ENCODE results near the gene MFAP3L. TPM values are rescaled to one million over a fixed set of nuclear protein-coding genes. Genes with fewer than 3 reads are reported as not detected.
"Not testable (repeated sequence)": the region's sequence is repeated elsewhere in the genome, so short reads cannot be mapped to it uniquely, and the experiment has no call there.

The MFAP3L gene
- total and polyA plus RNA-seq, 2 donors (not counting 1 experiment from before 2014, with no cell fraction given) = 0.49 to 0.50 TPM

GRCh38 chr4:170047771-170048354 lies 21.7 kb upstream of the MFAP3L start:
- Histone ChIP-seq H3K9ac (ENCODE audit: insufficient read depth, low read length) (no peak overlapping the region), H3K27me3 (ENCODE audit: control insufficient read depth, insufficient read depth, low read length) (no peaks in the 10 kb centered on the region), H3K9me3 (ENCODE audit: control insufficient read depth, insufficient read depth, low read depth, low read length) (no peaks in the 10 kb centered on the region), H3K4me3 (replicated peaks in 1 of 4; ENCODE audit: control extremely low read depth in 1 of 4, insufficient read depth in 1 of 4, low read depth in 3 of 4, low read length in 4 of 4) (no peak overlapping the region), H2AFZ (ENCODE audit: low read length) (no peak overlapping the region), H3K36me3 (ENCODE audit: control insufficient read depth, insufficient read depth, low read length) (no peaks in the 10 kb centered on the region), H4K20me1 (ENCODE audit: control insufficient read depth, extremely low read depth, insufficient read depth, low read length) (no peaks in the 10 kb centered on the region), H3K27ac (ENCODE audit: insufficient read depth, low read length) (no peak overlapping the region), H3K4me1 (ENCODE audit: control insufficient read depth, extremely low read depth, insufficient read depth, low read length) (no peaks in the 10 kb centered on the region), H3K4me2 (ENCODE audit: extremely low read depth, insufficient read depth, low read length) (no peak overlapping the region), H3K79me2 (ENCODE audit: control insufficient read depth, insufficient read depth, low read length) (no peaks in the 10 kb centered on the region)
- DNase-seq (ENCODE audit: low read depth in 2 of 2) = peak; percentile 53 to 83
- no peak for TF ChIP-seq EZH2 (IDR thresholded peaks at IDR 0.05; ENCODE audit: low read length, missing control alignments)
- peak; percentile 76 to 80 for TF ChIP-seq CTCF (conservative IDR thresholded peaks at IDR 0.05 in 1 of 2, IDR thresholded peaks at IDR 0.05 in 1 of 2; ENCODE audit: low read depth in 1 of 2, low read length in 2 of 2)

- H3K27me3 ChIP-seq (ENCODE audit: control insufficient read depth, insufficient read depth, low read length); H3K4me3 ChIP-seq (replicated peaks in 1 of 4; ENCODE audit: control extremely low read depth in 1 of 4, insufficient read depth in 1 of 4, low read depth in 3 of 4, low read length in 4 of 4); H3K79me2 ChIP-seq (ENCODE audit: control insufficient read depth, insufficient read depth, low read length); H3K4me1 ChIP-seq (ENCODE audit: control insufficient read depth, extremely low read depth, insufficient read depth, low read length); H3K27ac ChIP-seq (ENCODE audit: insufficient read depth, low read length); H2AFZ ChIP-seq (ENCODE audit: low read length); H3K36me3 ChIP-seq (ENCODE audit: control insufficient read depth, insufficient read depth, low read length); H4K20me1 ChIP-seq (ENCODE audit: control insufficient read depth, extremely low read depth, insufficient read depth, low read length); DNase-seq (ENCODE audit: low read depth in 2 of 2); H3K9me3 ChIP-seq (ENCODE audit: control insufficient read depth, insufficient read depth, low read depth, low read length); H3K4me2 ChIP-seq (ENCODE audit: extremely low read depth, insufficient read depth, low read length); H3K9ac ChIP-seq (ENCODE audit: insufficient read depth, low read length): not testable (repeated sequence)
Measured at GRCh38 chr4:170046156-170046555, 20.0 kb upstream of the MFAP3L start.

- no peak overlapping the region for H2AFZ ChIP-seq (ENCODE audit: low read length)
- DNase-seq (ENCODE audit: low read depth in 2 of 2) = no peak
- no peaks in the 10 kb centered on the region for H3K4me1 ChIP-seq (ENCODE audit: control insufficient read depth, extremely low read depth, insufficient read depth, low read length)
- no peak overlapping the region for H3K4me2 ChIP-seq (ENCODE audit: extremely low read depth, insufficient read depth, low read length)
- H3K27ac ChIP-seq (ENCODE audit: insufficient read depth, low read length) = no peak overlapping the region
- H3K79me2 ChIP-seq (ENCODE audit: control insufficient read depth, insufficient read depth, low read length) = no peaks in the 10 kb centered on the region
- no peak overlapping the region for H3K9ac ChIP-seq (ENCODE audit: insufficient read depth, low read length)
- no peak overlapping the region for H3K4me3 ChIP-seq (replicated peaks in 1 of 4; ENCODE audit: control extremely low read depth in 1 of 4, insufficient read depth in 1 of 4, low read depth in 3 of 4, low read length in 4 of 4)
- no peak for TF ChIP-seq CTCF (conservative IDR thresholded peaks at IDR 0.05 in 1 of 2, IDR thresholded peaks at IDR 0.05 in 1 of 2; ENCODE audit: low read depth in 1 of 2, low read length in 2 of 2)
- no peak for TF ChIP-seq EZH2 (IDR thresholded peaks at IDR 0.05; ENCODE audit: low read length, missing control alignments)
- H3K36me3 ChIP-seq (ENCODE audit: control insufficient read depth, insufficient read depth, low read length) = no peaks in the 10 kb centered on the region
- no peaks in the 10 kb centered on the region for H4K20me1 ChIP-seq (ENCODE audit: control insufficient read depth, extremely low read depth, insufficient read depth, low read length)
- H3K27me3 ChIP-seq (ENCODE audit: control insufficient read depth, insufficient read depth, low read length) = no peaks in the 10 kb centered on the region
- H3K9me3 ChIP-seq (ENCODE audit: control insufficient read depth, insufficient read depth, low read depth, low read length) = no peaks in the 10 kb centered on the region
Measured at GRCh38 chr4:170040031-170040680, 14.0 kb upstream of the MFAP3L start.

Measured in fibroblast of lung (primary cell).